GM19099 (cell line): ENCODE measurements around the gene KCNH2.

ENCODE experiments used
- POLR2A ChIP-seq: IDR thresholded peaks from 3 replicates; pipeline ENCODE4 v1.6.1; 2011; ENCODE audit warnings: low read depth; ENCODE audit not compliant: insufficient read length; ENCODE audit errors: extremely low read depth

The KCNH2 gene

DNA sequence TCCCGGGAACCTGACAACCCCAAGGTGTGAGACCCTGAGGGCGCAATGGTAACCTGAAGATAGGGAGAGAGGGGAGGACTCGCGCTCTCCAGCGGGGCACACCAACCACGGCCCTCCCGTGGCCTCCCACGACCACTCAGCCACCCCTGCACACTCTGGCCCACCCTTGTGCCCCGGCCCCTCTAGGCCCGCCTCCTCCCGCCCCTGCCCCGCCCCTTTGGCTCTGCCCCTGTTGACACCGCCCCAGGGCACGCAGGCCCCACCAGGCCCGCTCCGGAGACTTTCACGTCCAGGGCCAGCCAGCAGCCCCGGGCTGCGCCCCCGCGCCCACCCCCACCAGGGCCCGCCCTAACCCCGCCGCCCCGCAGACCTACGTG is 35.2 kb upstream of the KCNH2 start:
- TF ChIP-seq POLR2A = no peak

GRCh38 chr7:151012911-151013347 is 34.8 kb upstream of the KCNH2 start:
- no peak for TF ChIP-seq POLR2A

- no peak for TF ChIP-seq POLR2A
These were observed 34.0 kb upstream of the KCNH2 start for GRCh38 chr7:151012031-151012692.

GRCh38 chr7:151011097-151011409 is 32.9 kb upstream of the KCNH2 start:
- TF ChIP-seq POLR2A = no peak

DNA sequence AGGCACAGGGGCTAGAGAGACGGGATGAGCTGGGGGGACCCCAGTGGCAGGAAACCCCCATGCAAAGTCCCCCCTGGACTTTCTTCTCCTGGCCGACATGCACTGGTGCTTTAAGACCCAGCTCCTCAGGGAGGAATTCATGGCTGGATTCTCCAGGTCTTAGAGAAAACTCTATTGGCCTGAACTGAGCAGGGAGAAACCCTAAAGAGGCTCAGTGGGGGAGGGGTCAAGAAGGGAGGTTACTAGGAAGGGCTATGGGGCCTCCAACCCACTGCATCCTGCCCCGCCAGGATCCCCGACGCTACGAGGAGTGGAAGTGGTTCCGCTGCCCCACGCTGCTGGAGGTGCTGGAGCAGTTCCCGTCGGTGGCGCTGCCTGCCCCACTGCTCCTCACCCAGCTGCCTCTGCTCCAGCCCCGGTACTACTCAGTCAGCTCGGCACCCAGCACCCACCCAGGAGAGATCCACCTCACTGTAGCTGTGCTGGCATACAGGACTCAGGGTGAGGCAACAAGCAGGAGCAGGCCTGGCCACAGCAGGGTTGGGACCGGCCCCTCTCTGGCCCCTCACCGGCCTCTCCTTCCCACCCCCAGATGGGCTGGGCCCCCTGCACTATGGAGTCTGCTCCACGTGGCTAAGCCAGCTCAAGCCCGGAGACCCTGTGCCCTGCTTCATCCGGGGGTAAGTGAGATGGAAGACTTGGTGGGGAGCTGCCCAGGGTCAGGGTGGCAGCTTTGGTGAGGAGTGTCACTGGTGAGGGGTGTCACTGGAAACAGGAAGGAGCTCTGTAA is 32.4 kb upstream of the KCNH2 start:
- TF ChIP-seq POLR2A = no peak

DNA sequence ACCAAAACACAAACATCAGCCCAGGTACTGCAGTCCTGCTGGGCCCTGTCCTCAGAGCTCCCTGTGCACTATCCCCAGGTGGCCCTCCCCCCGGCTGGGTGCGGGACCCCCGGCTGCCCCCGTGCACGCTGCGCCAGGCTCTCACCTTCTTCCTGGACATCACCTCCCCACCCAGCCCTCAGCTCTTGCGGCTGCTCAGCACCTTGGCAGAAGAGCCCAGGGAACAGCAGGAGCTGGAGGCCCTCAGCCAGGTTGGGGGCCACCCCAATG is 31.9 kb upstream of the KCNH2 start:
- no peak for TF ChIP-seq POLR2A

DNA sequence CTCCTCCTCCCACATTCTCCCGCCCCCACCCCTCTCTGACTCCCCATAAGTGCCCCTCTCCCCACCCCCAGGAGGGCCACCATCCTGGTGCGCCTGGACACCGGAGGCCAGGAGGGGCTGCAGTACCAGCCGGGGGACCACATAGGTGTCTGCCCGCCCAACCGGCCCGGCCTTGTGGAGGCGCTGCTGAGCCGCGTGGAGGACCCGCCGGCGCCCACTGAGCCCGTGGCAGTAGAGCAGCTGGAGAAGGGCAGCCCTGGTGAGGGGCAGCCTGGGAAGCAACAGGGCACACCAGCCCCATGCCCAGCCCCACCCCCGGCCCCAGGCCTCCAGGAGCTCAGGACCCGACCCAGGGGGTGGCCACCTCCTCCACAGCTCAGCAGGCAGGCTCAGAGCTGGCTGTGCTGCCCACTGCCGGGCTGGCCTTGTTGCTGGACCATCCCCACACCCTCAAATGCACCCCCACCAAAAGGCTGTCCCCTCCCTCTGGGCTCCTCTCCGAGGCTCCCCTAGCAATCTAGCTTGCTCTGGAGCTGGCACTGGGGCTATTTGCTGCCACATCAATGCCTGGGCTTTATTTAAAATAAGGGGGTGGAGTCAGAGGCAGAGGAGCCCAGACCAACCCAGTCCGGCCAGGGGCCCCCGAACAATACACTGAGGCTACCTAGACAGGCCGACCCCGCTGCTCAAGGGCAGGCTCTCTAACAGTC is 31.4 kb upstream of the KCNH2 start:
- TF ChIP-seq POLR2A = no peak

DNA sequence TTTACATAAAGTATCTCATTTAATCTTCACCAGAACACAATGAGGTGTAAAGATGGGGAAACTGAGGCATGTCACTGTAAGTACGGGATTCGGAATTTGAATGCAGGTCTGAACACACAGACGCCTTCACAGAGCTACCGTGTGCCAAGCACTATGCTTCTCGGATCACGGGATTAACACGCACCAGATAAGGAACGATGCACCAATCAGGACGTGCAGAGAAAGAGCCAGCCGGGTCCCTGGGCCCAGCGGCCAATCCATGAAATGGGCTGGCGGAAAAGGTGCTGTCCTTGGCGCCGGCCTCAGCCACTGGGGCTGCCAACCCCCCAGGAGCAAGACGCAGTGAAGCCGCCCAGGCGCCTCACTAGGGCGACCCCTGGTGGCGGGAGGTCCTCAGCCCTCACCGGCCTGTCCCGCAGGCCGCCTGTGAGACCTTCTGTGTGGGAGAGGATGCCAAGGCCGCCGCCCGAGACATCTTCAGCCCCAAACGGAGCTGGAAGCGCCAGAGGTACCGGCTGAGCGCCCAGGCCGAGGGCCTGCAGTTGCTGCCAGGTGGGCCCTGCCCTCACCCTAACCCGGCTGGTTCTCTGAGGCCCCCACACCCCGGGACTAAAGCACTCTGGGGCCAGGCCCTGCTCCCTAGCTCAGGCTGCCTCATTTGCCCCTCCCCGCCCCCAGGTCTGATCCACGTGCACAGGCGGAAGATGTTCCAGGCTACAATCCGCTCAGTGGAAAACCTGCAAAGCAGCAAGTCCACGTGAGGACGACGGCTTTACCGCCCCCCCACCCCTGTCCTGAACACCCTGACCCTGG is 30.6 kb upstream of the KCNH2 start:
- no peak for TF ChIP-seq POLR2A

- no peak for TF ChIP-seq POLR2A
These were observed 30.0 kb upstream of the KCNH2 start for GRCh38 chr7:151008143-151008510.

- TF ChIP-seq POLR2A = no peak
These were observed 29.4 kb upstream of the KCNH2 start for GRCh38 chr7:151007469-151007898.

DNA sequence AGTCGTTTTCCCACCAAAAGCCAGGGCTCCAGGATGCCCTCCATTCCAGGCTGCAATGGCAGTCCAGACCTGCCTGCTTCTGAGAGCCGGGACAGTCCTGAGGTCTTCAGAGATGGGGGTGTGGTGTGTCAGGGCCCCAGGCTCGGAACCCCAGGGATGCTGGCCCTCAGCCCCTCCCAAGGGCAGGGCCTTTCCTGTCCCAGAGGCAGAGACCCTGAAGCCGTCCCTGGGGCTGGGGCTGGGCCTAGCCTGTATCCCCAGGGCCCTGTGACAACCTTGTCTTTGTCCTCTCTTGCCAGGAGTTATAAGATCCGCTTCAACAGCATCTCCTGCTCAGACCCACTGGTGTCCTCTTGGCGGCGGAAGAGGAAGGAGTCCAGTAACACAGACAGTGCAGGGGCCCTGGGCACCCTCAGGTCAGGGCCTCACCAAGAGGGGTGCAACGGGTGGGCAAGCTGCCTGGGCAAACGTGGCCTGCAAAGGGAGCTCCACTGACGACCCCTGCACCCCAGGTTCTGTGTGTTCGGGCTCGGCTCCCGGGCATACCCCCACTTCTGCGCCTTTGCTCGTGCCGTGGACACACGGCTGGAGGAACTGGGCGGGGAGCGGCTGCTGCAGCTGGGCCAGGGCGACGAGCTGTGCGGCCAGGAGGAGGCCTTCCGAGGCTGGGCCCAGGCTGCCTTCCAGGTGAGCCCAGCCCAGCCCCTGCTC is 28.6 kb upstream of the KCNH2 start:
- TF ChIP-seq POLR2A = no peak

- no peak for TF ChIP-seq POLR2A
These were observed 27.4 kb upstream of the KCNH2 start for GRCh38 chr7:151005566-151005965.

DNA sequence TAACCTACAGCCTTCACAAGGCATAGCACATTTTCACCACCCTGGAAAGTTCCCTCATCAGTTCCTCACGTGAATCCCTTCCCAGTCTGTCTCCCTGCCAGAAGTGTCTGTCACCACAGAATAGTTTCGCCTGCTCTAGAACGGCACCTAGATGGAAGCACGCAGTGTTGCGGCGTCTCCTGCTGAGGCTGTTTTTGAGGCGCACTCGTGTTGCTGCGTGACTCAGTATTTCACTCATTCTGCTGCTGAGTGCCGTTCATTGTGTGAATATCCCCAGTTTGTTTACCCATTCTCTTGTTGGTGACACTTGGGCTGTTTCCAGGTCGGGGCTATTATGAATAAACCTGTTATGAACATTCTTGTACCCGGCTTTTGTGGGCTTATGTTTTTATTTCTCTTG is 25.5 kb upstream of the KCNH2 start:
- TF ChIP-seq POLR2A = no peak

- no peak for TF ChIP-seq POLR2A
These were observed 23.4 kb upstream of the KCNH2 start for GRCh38 chr7:151001546-151001945.

DNA sequence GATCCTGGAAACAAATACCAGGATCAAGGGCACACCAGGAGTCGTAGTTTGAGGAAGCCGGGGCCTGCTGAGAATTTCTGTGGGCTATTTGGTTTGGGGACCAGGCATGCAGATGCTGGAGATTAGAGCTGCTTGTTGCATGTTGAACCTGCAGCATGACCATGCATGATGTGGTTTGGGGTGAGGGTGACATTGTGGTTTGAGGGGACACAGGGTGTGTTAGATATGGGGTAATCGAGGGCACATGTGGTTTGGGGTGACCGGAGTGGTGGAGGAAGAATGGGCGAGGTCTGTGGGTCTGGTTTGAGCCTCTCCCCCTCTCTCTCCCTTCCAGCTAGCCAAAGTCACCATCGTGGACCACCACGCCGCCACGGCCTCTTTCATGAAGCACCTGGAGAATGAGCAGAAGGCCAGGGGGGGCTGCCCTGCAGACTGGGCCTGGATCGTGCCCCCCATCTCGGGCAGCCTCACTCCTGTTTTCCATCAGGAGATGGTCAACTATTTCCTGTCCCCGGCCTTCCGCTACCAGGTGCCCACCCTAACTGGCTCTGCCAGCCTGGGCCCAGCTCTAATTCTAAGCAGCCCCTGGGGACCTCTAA is 22.9 kb upstream of the KCNH2 start:
- TF ChIP-seq POLR2A = no peak

DNA sequence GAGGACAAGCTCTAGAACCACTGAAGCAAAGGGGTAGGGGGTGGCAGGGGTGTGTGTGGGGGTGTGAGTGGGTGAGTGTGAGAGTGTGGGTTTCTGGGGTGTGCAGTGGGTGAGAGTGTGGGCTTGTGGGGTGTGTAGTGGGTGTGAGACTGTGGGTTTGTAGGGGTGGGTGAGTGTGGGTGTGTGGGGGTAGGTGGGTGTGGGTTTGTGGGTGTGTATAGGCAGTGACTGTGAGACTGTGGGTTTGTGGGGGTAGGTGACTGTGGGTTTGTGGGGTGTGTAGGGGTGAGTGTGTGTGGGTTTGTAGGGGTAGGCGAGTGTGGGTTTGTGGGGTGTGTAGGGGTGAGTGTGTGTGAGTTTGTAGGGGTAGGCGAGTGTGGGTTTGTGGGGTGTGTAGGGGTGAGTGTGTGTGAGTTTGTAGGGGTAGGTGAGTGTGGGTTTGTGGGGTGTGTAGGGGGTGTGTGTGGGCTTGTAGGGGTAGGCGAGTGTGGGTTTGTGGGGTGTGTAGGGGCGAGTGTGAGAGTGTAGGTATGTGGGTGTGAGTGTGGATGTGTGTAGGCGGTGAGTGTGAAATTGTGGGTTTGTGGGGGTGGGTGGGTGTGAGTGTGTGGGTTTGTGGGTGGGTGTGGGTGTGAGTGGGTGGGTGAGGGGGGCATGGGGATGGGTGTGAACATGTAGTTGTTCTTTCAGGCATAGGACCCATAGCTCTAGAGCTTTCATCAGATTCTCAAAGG is 21.5 kb upstream of the KCNH2 start:
- no peak for TF ChIP-seq POLR2A
